CD14-positive monocyte (primary cell): ENCODE data around the gene TNFRSF14. TPM values are rescaled to one million over a fixed set of nuclear protein-coding genes. Genes with fewer than 3 reads are reported as not detected.
A peak's percentile ranks its signal among the peaks of the same experiment; 100 is the strongest.

Source experiments
- DNase-seq, 3 donors: peaks; one replicate each; pipeline ENCODE4 v3.0.0-alpha.2; 2011 to 2022
- H2AFZ ChIP-seq: 2 replicates; pipeline ENCODE4 v1.6.0; 2012; ENCODE audit warnings: mild to moderate bottlenecking, low read depth, low read length, inconsistent platforms; ENCODE audit not compliant: insufficient read depth, poor library complexity, severe bottlenecking
- H3K27ac ChIP-seq, 2 donors: 1 replicate in 1 of 2; 2 replicates in 1 of 2; pipeline ENCODE4 v1.5.1; 2012 to 2013; ENCODE audit warnings: low read length in 2 of 2, control low read depth in 1 of 2, inconsistent platforms in 1 of 2, low read depth in 1 of 2, mild to moderate bottlenecking in 1 of 2
- H3K27me3 ChIP-seq, 2 donors: one replicate each; pipeline versions ENCODE4 v1.6.0 to v1.6.1; 2011 to 2013; ENCODE audit warnings: low read length in 2 of 2; ENCODE audit not compliant: control insufficient read depth in 2 of 2, insufficient read depth in 2 of 2
- H3K36me3 ChIP-seq, 2 donors: replicated peaks in 1 of 2; 1 replicate in 1 of 2; 2 replicates in 1 of 2; pipeline versions ENCODE4 v1.5.1 to v1.6.1; 2012 to 2013; ENCODE audit warnings: low read length in 2 of 2, control low read depth in 1 of 2, inconsistent platforms in 1 of 2, mild to moderate bottlenecking in 1 of 2; ENCODE audit not compliant: insufficient read depth in 2 of 2, control insufficient read depth in 1 of 2
- H3K4me1 ChIP-seq, 2 donors: 1 replicate in 1 of 2; 2 replicates in 1 of 2; pipeline versions ENCODE4 v1.5.1 to v1.6.1; 2012 to 2013; ENCODE audit warnings: low read length in 2 of 2, control low read depth in 1 of 2, inconsistent platforms in 1 of 2, mild to moderate bottlenecking in 1 of 2, moderate library complexity in 1 of 2; ENCODE audit not compliant: insufficient read depth in 2 of 2, control insufficient read depth in 1 of 2
- H3K4me2 ChIP-seq: replicated peaks from 2 replicates; pipeline ENCODE3; 2012; ENCODE audit warnings: low read length, moderate library complexity, mild to moderate bottlenecking; ENCODE audit not compliant: poor library complexity, severe bottlenecking; ENCODE audit errors: extremely low read depth
- H3K4me3 ChIP-seq, 3 experiments: fragments of 200-600 bp in 1 of 3; sonication (generic) in 1 of 3; replicated peaks in 1 of 3; 1 replicate in 2 of 3; 2 replicates in 1 of 3; pipeline ENCODE4 v1.5.1; 2011 to 2013; ENCODE audit warnings: low read length in 3 of 3, mild to moderate bottlenecking in 3 of 3, control low read depth in 2 of 3, low read depth in 2 of 3, inconsistent platforms in 1 of 3, moderate library complexity in 1 of 3
- H3K79me2 ChIP-seq: 2 replicates; pipeline ENCODE4 v1.6.0; 2012; ENCODE audit warnings: mild to moderate bottlenecking, control low read depth, inconsistent platforms, low read length, moderate library complexity; ENCODE audit not compliant: insufficient read depth
- H3K9ac ChIP-seq: 2 replicates; pipeline ENCODE4 v1.6.0; 2017; ENCODE audit warnings: low read length, mild to moderate bottlenecking; ENCODE audit not compliant: insufficient read depth, poor library complexity, severe bottlenecking
- H3K9me3 ChIP-seq, 2 donors: replicated peaks in 1 of 2; 1 replicate in 1 of 2; 2 replicates in 1 of 2; pipeline versions ENCODE4 v1.5.1 to v1.6.1; 2012 to 2013; ENCODE audit warnings: low read length in 2 of 2, control low read depth in 1 of 2; ENCODE audit not compliant: control insufficient read depth in 1 of 2, insufficient read depth in 1 of 2
- H4K20me1 ChIP-seq: 2 replicates; pipeline ENCODE4 v1.6.0; 2012; ENCODE audit warnings: mild to moderate bottlenecking, low read length, control low read depth, moderate library complexity; ENCODE audit not compliant: insufficient read depth
- H3K27ac Mint-ChIP-seq, 7 donors: one replicate each; pipeline ENCODE4 v1.8.0; 2020; ENCODE audit warnings: mild to moderate bottlenecking in 7 of 7, mixed read lengths in 7 of 7, moderate library complexity in 6 of 7, inconsistent platforms in 2 of 7
- H3K27me3 Mint-ChIP-seq, 3 donors: one replicate each; pipeline ENCODE4 v1.8.0; 2021 to 2022; ENCODE audit warnings: low read depth in 3 of 3, mild to moderate bottlenecking in 3 of 3, mixed read lengths in 3 of 3, moderate library complexity in 3 of 3, inconsistent platforms in 1 of 3
- H3K36me3 Mint-ChIP-seq, 2 donors: one replicate each; pipeline ENCODE4 v1.8.0; 2020; ENCODE audit warnings: mixed read lengths in 2 of 2, inconsistent platforms in 1 of 2, mild to moderate bottlenecking in 1 of 2
- H3K4me1 Mint-ChIP-seq: one replicate; pipeline ENCODE4 v1.8.0; 2020; ENCODE audit warnings: mild to moderate bottlenecking, mixed read lengths
- H3K4me3 Mint-ChIP-seq, 2 donors: one replicate each; pipeline ENCODE4 v1.8.0; 2020; ENCODE audit warnings: mild to moderate bottlenecking in 2 of 2, mixed read lengths in 2 of 2, moderate library complexity in 1 of 2
- H3K9me3 Mint-ChIP-seq, 7 donors: one replicate each; pipeline ENCODE4 v1.8.0; 2020 to 2022; ENCODE audit warnings: mixed read lengths in 7 of 7, mild to moderate bottlenecking in 6 of 7, moderate library complexity in 6 of 7, inconsistent platforms in 2 of 7
- WGBS: methylation state at CpG from one replicate; pipeline ENCODE4 v1.1.5; 2013; ENCODE audit warnings: missing lambda C conversion rate; ENCODE audit not compliant: insufficient coverage; 5-methylcytosine and 5-hydroxymethylcytosine counted together
- intact Hi-C, 2 donors: fragments of 100-400 bp; cut with micrococcal nuclease; formaldehyde crosslinking; loops; one replicate each; pipeline versions ENCODE4 v1.15.0 to v1.15.1; 2023
- polyA plus RNA-seq, 3 donors: library from polyadenylated mRNA; depleted of rRNA in 1 of 3; unstranded in 2 of 3; stranded (reverse) in 1 of 3; fragments of 300-500 nt in 2 of 3; fragments of >200 nt in 1 of 3; fragmentation: Illumina TruSeq in 2 of 3; gene quantifications; 1 replicate in 2 of 3; 2 replicates in 1 of 3; pipeline ENCODE4 v1.2.3, GENCODE V29; 2012 to 2021
- TF ChIP-seq, protein P1 (sequence below): fragments of 200-600 bp; IDR thresholded peaks from one replicate; pipeline ENCODE4 v1.8.0; 2022; ENCODE audit warnings: antibody characterized with exemption, mild to moderate bottlenecking

The TNFRSF14 gene
- polyA plus RNA-seq, 3 donors = 62.1 to 512 (median 64.4) TPM

DNA sequence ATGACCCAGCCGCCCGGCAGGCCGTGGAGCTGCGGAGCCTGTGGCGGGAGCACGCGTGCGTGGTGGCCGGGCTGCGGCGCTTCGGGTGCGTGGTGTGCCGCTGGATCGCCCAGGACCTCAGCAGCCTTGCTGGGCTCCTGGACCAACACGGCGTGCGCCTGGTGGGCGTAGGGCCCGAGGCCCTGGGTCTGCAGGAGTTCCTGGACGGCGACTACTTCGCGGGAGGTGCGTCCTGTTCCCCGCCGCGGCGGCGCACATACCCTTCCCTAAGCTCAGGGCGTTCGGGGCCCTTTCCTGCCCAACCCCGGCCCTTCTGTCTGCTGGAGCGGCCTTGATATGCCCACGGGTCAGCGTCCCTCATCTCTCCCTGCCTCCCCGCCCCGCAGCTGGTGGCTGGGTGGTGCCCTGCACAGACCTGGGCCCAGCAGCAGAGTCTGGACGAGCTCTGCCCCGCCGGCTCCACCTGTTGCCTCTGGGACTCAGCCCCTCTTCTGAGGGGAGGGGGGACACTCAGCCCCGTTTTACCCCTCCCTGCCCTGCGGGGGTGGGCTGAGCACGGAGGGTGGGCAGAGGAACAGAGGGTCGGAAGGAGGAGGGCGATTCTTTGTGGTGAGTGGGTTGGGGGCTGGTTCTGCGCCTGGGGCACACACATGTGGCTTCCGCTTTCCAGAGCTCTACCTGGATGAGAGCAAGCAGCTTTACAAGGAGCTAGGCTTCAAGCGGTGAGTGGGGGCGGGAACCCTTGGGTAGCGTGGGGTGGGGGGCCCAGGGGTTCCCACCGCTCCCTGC lies 31.1 kb downstream of the TNFRSF14 start:
- Mint-ChIP-seq H3K4me1 (peaks cover 31% of the 10 kb centered on the region), H3K9me3 (peaks cover 0 to 3% (median 0%) of the 10 kb centered on the region in 7 donors), H3K27me3 (peaks cover 3 to 15% (median 4%) of the 10 kb centered on the region in 3 donors), H3K27ac (no peak overlapping the region), H3K36me3 (peaks cover 6 to 8% of the 10 kb centered on the region in 2 donors), H3K4me3 (peak overlapping the region; percentile 68 to 84)
- intact Hi-C loops = loop anchor here (1.0 to 5.0 kb wide), 8 partner anchors 40 to 390 kb away; partner anchors contain the start of genes PANK4 (in 2 of the 2), MORN1 (in 1 of the 2), PEX10 (in 1 of the 2) and RER1 (in 1 of the 2)
- peaks cover 6% of the 10 kb centered on the region for H3K79me2 ChIP-seq
- H3K27me3 ChIP-seq = peaks cover 0 to 8% of the 10 kb centered on the region in 2 donors
- peak overlapping the region; percentile 84 for H3K9ac ChIP-seq
- peak overlapping the region; percentile 96 for H3K4me2 ChIP-seq
- whole genome bisulfite sequencing = 5% methylated on average over 44 of the region's 52 CpGs
- peak overlapping the region; percentile 46 to 78 (median 49) for H3K4me3 ChIP-seq
- H3K36me3 ChIP-seq = peaks cover 0 to 4% of the 10 kb centered on the region in 2 donors
- TF ChIP-seq, protein P1, sequence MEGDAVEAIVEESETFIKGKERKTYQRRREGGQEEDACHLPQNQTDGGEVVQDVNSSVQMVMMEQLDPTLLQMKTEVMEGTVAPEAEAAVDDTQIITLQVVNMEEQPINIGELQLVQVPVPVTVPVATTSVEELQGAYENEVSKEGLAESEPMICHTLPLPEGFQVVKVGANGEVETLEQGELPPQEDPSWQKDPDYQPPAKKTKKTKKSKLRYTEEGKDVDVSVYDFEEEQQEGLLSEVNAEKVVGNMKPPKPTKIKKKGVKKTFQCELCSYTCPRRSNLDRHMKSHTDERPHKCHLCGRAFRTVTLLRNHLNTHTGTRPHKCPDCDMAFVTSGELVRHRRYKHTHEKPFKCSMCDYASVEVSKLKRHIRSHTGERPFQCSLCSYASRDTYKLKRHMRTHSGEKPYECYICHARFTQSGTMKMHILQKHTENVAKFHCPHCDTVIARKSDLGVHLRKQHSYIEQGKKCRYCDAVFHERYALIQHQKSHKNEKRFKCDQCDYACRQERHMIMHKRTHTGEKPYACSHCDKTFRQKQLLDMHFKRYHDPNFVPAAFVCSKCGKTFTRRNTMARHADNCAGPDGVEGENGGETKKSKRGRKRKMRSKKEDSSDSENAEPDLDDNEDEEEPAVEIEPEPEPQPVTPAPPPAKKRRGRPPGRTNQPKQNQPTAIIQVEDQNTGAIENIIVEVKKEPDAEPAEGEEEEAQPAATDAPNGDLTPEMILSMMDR = no peak
- DNase-seq = no peak
- peaks cover 39 to 43% of the 10 kb centered on the region in 2 donors for H3K4me1 ChIP-seq
- no peaks in the 10 kb centered on the region for H3K9me3 ChIP-seq
- peak overlapping the region; percentile 76 for H2AFZ ChIP-seq
- no peaks in the 10 kb centered on the region for H4K20me1 ChIP-seq
- no peak overlapping the region for H3K27ac ChIP-seq

GRCh38 chr1:2587860-2588571 lies 31.8 kb downstream of the TNFRSF14 start:
- intact Hi-C loops = loop anchor here (1.0 to 5.0 kb wide), 8 partner anchors 41 to 391 kb away; partner anchors contain the start of genes PANK4 (in 2 of the 2), MORN1 (in 1 of the 2), PEX10 (in 1 of the 2) and RER1 (in 1 of the 2)
- H3K27me3 ChIP-seq = peaks cover 0 to 8% of the 10 kb centered on the region in 2 donors
- H3K36me3 ChIP-seq = peaks cover 0 to 4% of the 10 kb centered on the region in 2 donors
- peaks cover 6% of the 10 kb centered on the region for H3K79me2 ChIP-seq
- peak overlapping the region in 1 of 3 experiments; percentile 78 for H3K4me3 ChIP-seq
- Mint-ChIP-seq H3K4me1 (peaks cover 32% of the 10 kb centered on the region), H3K4me3 (peak overlapping the region; percentile 68 to 84), H3K27me3 (peaks cover under 1 to 18% (median 4%) of the 10 kb centered on the region in 3 donors), H3K9me3 (peaks cover 0 to 3% (median 0%) of the 10 kb centered on the region in 7 donors), H3K36me3 (peaks cover 6 to 8% of the 10 kb centered on the region in 2 donors), H3K27ac (no peak overlapping the region)
- TF ChIP-seq, protein P1 = no peak
- H3K9ac ChIP-seq = no peak overlapping the region
- no peak overlapping the region for H3K27ac ChIP-seq
- peak overlapping the region; percentile 96 for H3K4me2 ChIP-seq
- peaks cover 40 to 43% of the 10 kb centered on the region in 2 donors for H3K4me1 ChIP-seq
- no peak for DNase-seq
- H4K20me1 ChIP-seq = no peaks in the 10 kb centered on the region
- H3K9me3 ChIP-seq = no peaks in the 10 kb centered on the region
- H2AFZ ChIP-seq = no peak overlapping the region
- 96% methylated on average over 15 of the region's 19 CpGs for WGBS
